Tibial artery (tissue), 4 donors: Measurements from ENCODE around the gene ABCE1.

Experiments
- DNase-seq, 2 donors: peaks; one replicate each; pipeline ENCODE4 v3.0.0-alpha.2; 2019
- H3K27ac ChIP-seq, 2 donors: fragments of 200-600 bp; sonication (generic) in 1 of 2; 1 replicate in 1 of 2; 2 replicates in 1 of 2; pipeline ENCODE4 v1.5.1; 2018 to 2019; ENCODE audit warnings: mild to moderate bottlenecking in 1 of 2
- H3K27me3 ChIP-seq, 2 donors: fragments of 200-600 bp; sonication (generic) in 1 of 2; one replicate each; pipeline versions ENCODE4 v1.5.1 to v1.6.0; 2016 to 2019
- H3K36me3 ChIP-seq, 3 donors: fragments of 200-600 bp; sonication (generic) in 2 of 3; one replicate each; pipeline ENCODE4 v1.5.1; 2016 to 2019; ENCODE audit warnings: mild to moderate bottlenecking in 2 of 3
- H3K4me1 ChIP-seq, 4 donors: fragments of 200-600 bp; sonication (generic) in 2 of 4; 1 replicate in 3 of 4; 2 replicates in 1 of 4; pipeline ENCODE4 v1.5.1; 2016 to 2019
- H3K4me3 ChIP-seq, 2 donors: fragments of 200-600 bp; sonication (generic) in 1 of 2; 1 replicate in 1 of 2; 2 replicates in 1 of 2; pipeline ENCODE4 v1.5.1; 2018 to 2019; ENCODE audit warnings: mild to moderate bottlenecking in 2 of 2
- H3K9me3 ChIP-seq, 3 donors: fragments of 200-600 bp; sonication (generic) in 1 of 3; one replicate each; pipeline ENCODE4 v1.5.1; 2016 to 2019
- intact Hi-C: fragments of 100-400 bp; cut with DNase I; formaldehyde crosslinking; loops from one replicate; pipeline ENCODE4 v1.15.0; 2023; ENCODE audit warnings: low total_unique reads
- TF ChIP-seq, protein P1 (sequence below), 2 experiments: fragments of 200-600 bp in 1 of 2; fragments of 450-650 bp in 1 of 2; IDR thresholded peaks; one replicate each; pipeline ENCODE4 v1.5.1; 2017 to 2019; ENCODE audit warnings: antibody characterized with exemption in 2 of 2, mild to moderate bottlenecking in 1 of 2, moderate library complexity in 1 of 2

ABCE1 gene

DNA sequence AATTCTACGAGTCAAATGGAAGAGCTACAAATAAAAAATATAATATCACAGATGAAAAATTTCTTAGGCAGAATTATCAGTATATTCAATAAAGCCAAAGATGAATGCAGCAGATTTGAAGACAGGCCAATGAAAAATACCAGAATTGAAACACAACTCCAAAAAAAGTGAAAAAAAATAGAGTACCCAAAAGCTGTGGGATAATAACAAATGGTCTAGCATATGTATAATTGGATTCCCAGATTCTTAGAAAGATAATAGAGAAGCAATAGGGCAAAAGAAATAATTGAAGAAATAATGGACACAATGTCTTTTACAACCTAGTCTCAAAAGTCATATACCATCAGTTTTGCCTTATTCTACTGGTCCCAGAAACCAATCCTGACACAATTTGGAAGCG, 4.5 kb upstream of the ABCE1 start:
- intact Hi-C loops = no loop called here
- TF ChIP-seq, protein P1, sequence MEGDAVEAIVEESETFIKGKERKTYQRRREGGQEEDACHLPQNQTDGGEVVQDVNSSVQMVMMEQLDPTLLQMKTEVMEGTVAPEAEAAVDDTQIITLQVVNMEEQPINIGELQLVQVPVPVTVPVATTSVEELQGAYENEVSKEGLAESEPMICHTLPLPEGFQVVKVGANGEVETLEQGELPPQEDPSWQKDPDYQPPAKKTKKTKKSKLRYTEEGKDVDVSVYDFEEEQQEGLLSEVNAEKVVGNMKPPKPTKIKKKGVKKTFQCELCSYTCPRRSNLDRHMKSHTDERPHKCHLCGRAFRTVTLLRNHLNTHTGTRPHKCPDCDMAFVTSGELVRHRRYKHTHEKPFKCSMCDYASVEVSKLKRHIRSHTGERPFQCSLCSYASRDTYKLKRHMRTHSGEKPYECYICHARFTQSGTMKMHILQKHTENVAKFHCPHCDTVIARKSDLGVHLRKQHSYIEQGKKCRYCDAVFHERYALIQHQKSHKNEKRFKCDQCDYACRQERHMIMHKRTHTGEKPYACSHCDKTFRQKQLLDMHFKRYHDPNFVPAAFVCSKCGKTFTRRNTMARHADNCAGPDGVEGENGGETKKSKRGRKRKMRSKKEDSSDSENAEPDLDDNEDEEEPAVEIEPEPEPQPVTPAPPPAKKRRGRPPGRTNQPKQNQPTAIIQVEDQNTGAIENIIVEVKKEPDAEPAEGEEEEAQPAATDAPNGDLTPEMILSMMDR (IDR thresholded peaks at IDR 0.05) = no peak
- H3K27ac ChIP-seq = no peak overlapping the region
- peaks cover 0 to 22% (median 7%) of the 10 kb centered on the region in 4 donors for H3K4me1 ChIP-seq
- no peaks in the 10 kb centered on the region for H3K27me3 ChIP-seq
- H3K9me3 ChIP-seq = peaks cover 0 to 10% (median 0%) of the 10 kb centered on the region in 3 donors
- H3K36me3 ChIP-seq = peaks cover 42 to 56% (median 50%) of the 10 kb centered on the region in 3 donors
- no peak for DNase-seq
- H3K4me3 ChIP-seq = no peak overlapping the region

DNA sequence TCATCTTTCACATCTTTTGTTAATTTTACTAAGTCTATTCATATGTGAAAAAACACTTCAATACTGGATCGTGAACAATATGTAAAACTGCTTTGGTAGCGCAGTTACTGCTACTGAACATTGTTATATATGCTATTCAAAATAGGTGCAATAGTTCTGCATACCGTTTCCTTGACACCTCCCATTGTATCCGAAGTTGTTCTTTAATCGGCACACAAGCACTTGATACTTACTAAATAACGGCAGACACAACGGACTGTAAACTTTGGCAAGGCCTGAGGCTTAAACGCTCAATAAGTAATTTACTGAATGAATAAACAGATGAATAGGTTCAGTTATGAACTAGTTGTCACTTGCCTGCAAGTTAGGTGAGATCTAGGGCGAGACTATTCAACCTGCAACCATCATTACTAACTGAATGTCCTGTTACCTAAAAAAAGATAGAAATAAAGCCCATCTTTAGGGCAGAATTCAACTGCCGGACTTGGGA, 735 bp upstream of the ABCE1 start:
- Histone ChIP-seq H3K36me3 (peaks cover 24 to 31% (median 25%) of the 10 kb centered on the region in 3 donors), H3K27ac (peak overlapping the region; percentile 89), H3K9me3 (peaks cover 0 to 10% (median 0%) of the 10 kb centered on the region in 3 donors), H3K4me1 (peaks cover 0 to 55% (median 15%) of the 10 kb centered on the region in 4 donors), H3K4me3 (peak overlapping the region; percentile 64 to 75), H3K27me3 (no peaks in the 10 kb centered on the region)
- DNase-seq = no peak
- intact Hi-C loops = loop anchor here (5.0 kb wide), 1 partner anchor 1540 kb away; no protein-coding TSS in a partner anchor
- TF ChIP-seq, protein P1 (IDR thresholded peaks at IDR 0.05) = peak in 1 of 2 experiments; percentile 15

DNA sequence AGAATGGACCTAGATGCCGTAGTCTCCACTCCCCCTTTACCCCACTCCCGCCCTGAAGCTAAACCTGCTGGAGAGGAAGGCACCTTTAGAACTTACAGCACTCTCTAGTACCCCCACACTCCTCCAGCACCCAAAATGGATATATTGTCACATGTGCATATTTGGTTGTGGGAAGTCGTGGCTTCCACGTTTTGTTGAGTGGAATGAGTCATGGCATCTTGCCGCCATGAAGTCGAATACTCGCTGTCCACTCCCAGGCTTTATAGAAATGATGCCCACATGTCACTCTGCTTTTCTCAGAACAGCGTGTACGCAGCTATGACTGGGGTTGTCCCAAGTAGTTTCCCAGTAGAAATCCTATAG, 545 bp downstream of the ABCE1 start:
- Histone ChIP-seq H3K27me3 (no peaks in the 10 kb centered on the region), H3K9me3 (peaks cover 0 to 6% (median 0%) of the 10 kb centered on the region in 3 donors), H3K27ac (peak overlapping the region; percentile 89), H3K36me3 (peaks cover 11 to 20% (median 12%) of the 10 kb centered on the region in 3 donors), H3K4me1 (peaks cover 0 to 68% (median 17%) of the 10 kb centered on the region in 4 donors), H3K4me3 (peak overlapping the region; percentile 64 to 75)
- TF ChIP-seq, protein P1 (IDR thresholded peaks at IDR 0.05) = no peak
- intact Hi-C loops = loop anchor here (5.0 kb wide), 1 partner anchor 1541 kb away; no protein-coding TSS in a partner anchor
- peak in 1 of 2 donors; percentile 23 for DNase-seq

DNA sequence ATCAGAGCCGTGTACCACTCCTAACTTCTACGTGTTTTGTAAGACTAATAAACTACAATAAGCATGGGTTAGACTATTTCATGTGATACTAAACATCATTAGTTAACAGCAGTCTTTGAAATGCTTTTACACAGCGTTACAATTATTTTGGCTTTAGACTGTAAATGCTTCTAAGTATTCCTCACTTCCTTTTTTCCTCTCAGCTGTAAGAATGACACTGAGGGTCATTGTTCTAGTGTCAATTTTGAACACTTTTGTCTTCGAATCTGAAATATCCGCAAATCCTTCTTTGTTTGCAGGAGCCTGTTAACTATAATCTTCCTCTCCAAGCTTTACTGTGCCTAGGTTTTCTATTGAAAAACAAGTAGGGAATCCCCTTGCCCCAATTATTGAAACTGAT, 1.5 kb downstream of the ABCE1 start:
- no peak overlapping the region for H3K27ac ChIP-seq

DNA sequence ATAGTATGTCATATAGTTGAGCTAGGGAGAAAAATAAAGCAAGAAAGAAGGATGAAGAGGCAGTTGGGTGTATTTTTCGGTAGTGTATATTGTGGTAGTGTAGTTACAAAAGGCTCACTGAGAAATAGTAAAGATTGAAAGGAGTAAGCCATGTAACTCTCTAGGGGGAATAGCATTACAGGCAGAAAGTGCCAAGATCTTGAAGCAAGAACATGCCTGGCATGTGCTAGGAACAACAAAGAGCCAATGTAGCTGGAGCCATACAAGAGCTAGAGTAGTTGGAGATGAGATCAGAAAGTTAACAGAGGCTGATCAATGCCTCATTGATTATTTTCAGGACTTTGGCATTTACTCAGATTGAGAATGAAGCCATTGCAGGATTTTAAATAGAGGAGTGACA, 3.0 kb downstream of the ABCE1 start:
- intact Hi-C loops = loop anchor here (10.0 kb wide), 1 partner anchor 74 kb away; no protein-coding TSS in a partner anchor
- no peaks in the 10 kb centered on the region for H3K27me3 ChIP-seq

More for the DNA sequence above, 1.5 kb downstream of the ABCE1 start:
- no peaks in the 10 kb centered on the region for H3K9me3 ChIP-seq
- H3K36me3 ChIP-seq = peaks cover 2 to 17% (median 2%) of the 10 kb centered on the region in 3 donors
- peak overlapping the region; percentile 64 to 75 for H3K4me3 ChIP-seq
- peaks cover 0 to 68% (median 17%) of the 10 kb centered on the region in 4 donors for H3K4me1 ChIP-seq
- no peaks in the 10 kb centered on the region for H3K27me3 ChIP-seq
- TF ChIP-seq, protein P1 (IDR thresholded peaks at IDR 0.05) = no peak
- intact Hi-C loops = loop anchor here (5.0 to 10.0 kb wide), 2 partner anchors 75 to 1542 kb away; no protein-coding TSS in a partner anchor
- no peak for DNase-seq

More for the DNA sequence above, 3.0 kb downstream of the ABCE1 start:
- Histone ChIP-seq H3K36me3 (peaks cover 13 to 18% (median 13%) of the 10 kb centered on the region in 3 donors), H3K4me1 (peaks cover 0 to 61% (median 17%) of the 10 kb centered on the region in 4 donors), H3K9me3 (no peaks in the 10 kb centered on the region), H3K27ac (no peak overlapping the region), H3K4me3 (no peak overlapping the region)
- no peak for DNase-seq
- TF ChIP-seq, protein P1 (IDR thresholded peaks at IDR 0.05) = no peak
